Heart left ventricle (tissue), 13 donors: ENCODE measurements around the gene NAALAD2.

Experiments
- CTCF ChIP-seq, 12 donors: fragments of 200-600 bp; sonication (generic) in 4 of 12; IDR thresholded peaks; one replicate each; pipeline versions ENCODE4 v1.5.0 to v1.8.0; 2018 to 2022; ENCODE audit warnings: antibody characterized with exemption in 12 of 12, mild to moderate bottlenecking in 5 of 12
- POLR2A ChIP-seq, 2 donors: fragments of 450-650 bp; IDR thresholded peaks; one replicate each; pipeline ENCODE4 v1.6.1; 2017; ENCODE audit warnings: antibody characterized with exemption in 2 of 2, mild to moderate bottlenecking in 2 of 2, moderate library complexity in 2 of 2
- donor health status: ischemic (EF 13 %, LVEDD 7.1; RV severe dilation, severe dysfunction).
- donor health status: DM: no; HTN: yes; CAD: no.
- donor health status: DM: no; HTN: no; CAD: no.
- donor health status: ischemic (EF 25% LVEDD 6.9; RV normal size, moderate dysfunction).
- donor health status: ischemic (EF 25% LVEDD 5.7; RV mildly dilated, moderate dysfunction).
- donor health status: ischemic (EF 35%, LVEDD 5.7; RV mildly dilated, moderate dysfunction).
- donor health status: nonischemic (EF 11% LVEDD 7.7; RV severe dilation, severe dysfunction).
- donor health status: DM: yes; HTN: yes; CAD: no.
- donor health status: PGD.
- donor health status: ischemic (EF 29% LVEDD 5.4; RV normal size, mild dysfunction).
- donor health status: nonischemic (EF 23%, LVEDD 6.1; RV moderate dilation, normal function).

GRCh38 chr11:90223248-90223585, 88.8 kb downstream of the NAALAD2 start:
- TF ChIP-seq CTCF (IDR thresholded peaks at IDR 0.05) (no peak), POLR2A (IDR thresholded peaks at IDR 0.05) (no peak)
